GM18498 (cell line): ENCODE measurements around the gene MAT2B.

Experiments used
- ATAC-seq: cut with Tn5 transposase; IDR thresholded peaks from one replicate; pipeline ENCODE4 v1.9.1; 2021; ENCODE audit warnings: mild to moderate bottlenecking, moderate library complexity; ENCODE audit not compliant: unreplicated experiment

The MAT2B gene

DNA sequence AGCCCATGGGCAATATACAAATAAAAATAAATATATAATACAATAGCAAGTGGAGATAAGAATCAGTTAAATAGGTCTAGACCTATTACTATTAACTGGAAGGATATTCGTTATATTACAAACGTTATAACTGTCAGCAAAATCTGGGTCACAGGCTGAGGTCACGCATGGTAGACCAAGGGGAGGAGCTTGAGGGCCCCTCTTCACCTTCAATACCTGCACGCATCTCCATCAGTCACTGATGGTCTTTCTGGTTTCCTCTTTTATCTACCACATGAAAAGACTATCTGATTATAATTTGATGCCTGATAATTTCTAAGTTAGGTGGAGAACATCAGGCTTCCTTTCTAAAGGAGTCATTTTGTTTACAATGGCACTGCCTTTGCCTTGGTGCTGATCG lies 43.2 kb downstream of the MAT2B start:
- ATAC-seq, result no peak

DNA sequence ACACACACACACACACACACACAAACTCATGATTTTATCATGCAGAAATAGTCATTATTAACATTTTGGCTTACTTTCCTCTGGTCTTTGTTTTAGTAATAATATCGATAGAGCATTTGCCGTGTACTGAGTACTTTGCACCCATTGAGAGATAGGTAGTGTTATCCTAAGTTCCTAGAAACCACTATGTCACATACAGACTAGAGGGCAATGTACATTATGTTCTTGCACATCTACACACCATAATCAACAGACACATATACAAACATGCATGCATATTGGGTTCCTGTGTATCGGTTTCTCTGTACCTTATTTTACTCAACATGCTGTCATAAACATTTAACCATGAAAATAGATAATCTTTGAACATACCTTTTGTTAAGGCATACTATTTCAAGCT lies 45.7 kb downstream of the MAT2B start:
- ATAC-seq, result no peak

DNA sequence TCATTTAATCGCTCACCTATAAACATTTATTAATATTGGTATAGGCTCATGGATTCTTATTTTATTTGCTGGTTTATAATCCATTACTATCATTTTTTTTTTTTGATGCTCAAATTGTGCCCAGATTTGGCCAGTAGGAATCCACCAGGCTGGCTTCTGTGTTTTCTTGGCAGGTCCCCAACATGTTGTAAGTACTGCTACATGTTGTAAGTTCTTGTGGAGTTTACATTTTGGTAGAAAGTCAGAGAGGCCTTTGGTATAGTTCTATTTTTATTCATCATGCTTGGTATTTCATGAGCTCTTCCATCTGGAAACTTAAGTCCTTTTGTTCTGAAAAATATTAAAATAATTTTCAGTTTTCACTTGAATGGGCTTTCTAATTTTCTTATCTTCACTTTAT lies 47.1 kb downstream of the MAT2B start:
- no peak for ATAC-seq

DNA sequence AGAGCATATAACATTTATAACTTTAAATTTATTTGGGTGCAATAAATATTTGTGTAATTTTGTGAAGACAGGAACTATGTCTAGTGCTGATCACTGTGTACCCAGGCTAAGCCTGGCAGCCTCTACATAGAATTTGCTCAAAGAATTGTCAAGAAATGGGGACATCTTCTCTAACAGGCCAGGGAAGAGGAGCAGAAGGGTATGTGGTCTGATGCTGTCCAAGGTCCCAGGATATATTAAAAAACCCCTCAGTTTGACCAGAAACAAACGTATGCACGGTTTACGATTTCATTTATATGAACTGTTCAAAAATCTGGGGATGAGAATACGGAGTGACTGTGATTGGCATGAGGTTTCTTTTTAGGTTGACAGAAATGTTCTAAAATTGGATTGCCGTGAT lies 55.9 kb downstream of the MAT2B start:
- ATAC-seq, result no peak

DNA sequence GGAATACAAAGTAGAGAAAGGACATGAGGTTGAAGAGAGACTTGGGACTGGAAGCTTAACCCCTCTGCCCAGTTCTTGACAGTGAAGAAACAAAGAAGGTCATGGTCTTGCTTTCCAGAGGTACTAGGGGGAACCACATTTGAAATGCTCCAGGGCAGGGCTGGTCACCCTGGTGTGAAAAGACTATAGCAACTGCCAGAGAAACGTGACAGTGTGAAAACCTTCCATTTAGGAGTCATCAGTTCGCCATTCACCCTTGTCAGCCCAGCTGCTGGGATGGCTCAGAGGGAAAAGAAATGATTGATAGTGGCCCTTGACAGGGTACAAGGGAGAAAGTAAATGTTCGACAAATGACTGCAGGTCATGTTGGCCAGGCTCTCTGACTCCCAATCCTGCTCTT lies 56.7 kb downstream of the MAT2B start:
- ATAC-seq, result no peak

DNA sequence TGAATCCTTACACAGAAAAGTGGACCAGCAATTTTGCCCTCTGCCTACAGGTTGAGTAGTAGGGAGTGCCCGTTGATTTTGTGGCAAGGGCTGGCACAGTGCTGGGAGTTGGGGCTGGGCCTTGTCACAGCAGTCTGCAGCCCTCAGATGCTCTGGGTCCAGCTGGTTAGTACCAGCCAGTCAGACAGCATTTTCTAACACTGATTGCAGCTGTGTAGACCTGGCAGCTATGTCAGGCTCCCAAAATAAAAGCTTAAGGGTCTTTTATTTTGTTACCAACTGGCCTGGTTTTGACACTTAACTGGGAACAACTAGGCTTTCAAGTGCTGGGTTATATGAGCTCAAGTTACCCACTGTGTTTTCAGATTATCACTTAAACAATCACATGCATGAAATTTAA lies 57.7 kb downstream of the MAT2B start:
- ATAC-seq, result no peak

DNA sequence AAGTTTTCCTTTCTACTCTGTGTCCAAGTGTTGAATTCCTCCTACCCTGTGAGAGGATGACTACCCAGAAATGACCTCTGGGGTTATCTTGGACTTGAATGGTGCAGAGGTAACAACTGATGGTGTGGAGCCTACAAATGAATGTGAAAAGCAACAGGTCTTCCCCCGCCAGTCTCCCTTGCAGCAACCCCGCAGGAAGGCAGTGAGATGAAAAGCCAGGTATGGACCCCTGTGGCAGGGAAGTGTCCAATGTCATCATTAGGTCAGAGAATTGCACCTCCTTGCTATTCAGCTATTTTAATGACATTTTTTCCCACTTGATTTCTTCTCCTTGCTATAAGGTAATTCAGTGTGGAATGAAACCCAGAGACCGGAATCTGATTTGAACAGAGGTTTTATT lies 58.5 kb downstream of the MAT2B start:
- ATAC-seq, result no peak

DNA sequence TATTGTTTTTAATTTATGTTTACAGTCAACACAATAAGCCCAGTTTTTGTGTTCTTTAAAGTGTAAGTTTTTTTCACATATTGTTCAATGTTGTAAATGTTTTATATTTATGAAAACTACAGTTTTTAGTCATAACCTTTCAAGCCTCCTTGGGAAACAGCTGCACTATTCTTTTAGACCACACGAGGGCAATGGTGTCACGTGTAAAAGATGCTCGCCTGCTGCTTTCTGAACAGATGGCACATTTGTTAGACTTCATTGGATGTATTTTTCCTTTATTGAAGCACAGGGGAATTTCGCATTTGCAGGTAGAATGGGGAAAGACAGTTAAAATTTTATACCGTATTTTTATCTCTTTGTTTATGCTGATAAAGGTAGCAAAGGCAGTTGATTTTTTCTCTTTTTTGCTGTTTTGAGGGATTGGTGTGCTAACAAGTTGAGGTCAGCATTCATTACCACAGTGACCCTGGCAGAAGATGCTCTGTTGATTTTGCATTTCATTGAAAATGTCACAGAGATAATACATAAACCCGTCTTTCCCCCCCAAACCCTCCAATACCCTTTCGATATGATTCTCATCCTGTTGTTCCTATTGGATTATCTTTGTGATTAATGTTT lies 59.0 kb downstream of the MAT2B start:
- peak; percentile 48 for ATAC-seq

DNA sequence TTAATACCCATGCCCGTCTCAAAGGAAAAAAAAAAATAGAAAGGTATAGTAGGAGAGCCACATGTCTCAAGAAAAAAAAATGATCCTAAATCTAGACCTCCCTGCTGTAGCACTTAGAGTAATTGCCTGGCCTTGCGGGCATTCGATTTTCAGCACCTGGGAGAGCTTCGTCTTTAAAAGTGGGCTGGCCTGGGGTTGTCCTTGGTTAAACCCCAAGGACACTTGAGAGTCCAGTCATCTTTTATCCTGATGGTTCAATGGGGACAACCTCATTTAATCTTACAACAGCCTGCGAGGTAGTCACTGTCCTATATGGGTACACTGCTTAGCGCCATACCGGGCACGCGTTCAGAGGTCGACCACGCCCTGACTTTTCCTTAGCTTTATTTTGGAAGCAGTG lies 60.1 kb downstream of the MAT2B start:
- peak; percentile 0 for ATAC-seq

DNA sequence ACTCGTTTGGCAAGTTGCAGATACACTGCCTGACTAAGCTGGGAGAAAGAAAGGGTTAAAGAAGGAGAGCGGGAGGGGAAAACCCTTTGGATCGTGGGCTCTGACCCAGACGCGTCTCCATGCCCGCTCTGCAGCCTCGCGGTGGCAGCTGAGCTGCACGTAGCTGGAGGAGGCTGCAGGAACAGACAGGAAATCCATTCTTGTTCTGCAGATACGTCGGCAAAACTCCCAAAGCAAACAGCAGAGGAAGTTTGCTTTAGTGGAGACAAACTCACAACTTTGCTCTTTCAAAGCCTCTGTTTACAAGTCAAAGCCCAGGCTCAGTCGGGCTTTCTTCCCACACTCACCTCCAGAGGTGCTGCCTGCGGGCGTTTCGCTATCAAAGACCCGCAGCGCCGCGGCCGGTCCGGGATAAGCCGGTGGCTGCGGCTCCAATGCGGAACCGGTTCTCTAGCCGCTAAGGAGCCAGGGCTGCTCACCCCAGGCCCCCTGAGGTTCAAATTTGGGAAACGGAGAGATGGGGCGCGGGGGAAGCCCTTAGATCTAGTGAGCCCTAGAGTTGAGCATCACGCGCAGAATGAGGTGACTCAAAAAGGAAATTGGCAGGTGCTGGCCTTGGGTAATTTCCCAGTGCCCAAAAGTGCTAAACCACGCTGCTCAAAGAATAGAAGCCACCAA lies 60.7 kb downstream of the MAT2B start:
- ATAC-seq, result peak; percentile 80

DNA sequence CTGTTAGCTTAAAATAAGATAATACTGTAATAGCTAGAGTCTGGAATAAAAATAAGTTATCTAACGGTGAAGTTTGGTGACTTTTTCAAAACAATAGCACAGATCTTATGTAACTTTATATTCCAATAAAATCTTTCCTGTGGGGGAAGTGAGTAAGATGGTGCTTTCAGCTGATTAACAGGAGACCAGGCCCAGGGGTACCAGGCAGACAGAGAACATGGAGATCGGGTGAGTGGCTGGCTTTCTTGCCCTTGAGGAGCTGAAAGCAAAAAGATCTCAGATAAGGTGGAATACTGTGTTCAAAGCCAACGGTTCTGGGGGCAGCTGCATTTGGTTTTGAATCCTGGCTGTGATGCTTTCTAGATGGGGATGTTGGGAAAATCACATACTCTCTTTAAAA lies 61.3 kb downstream of the MAT2B start:
- no peak for ATAC-seq

DNA sequence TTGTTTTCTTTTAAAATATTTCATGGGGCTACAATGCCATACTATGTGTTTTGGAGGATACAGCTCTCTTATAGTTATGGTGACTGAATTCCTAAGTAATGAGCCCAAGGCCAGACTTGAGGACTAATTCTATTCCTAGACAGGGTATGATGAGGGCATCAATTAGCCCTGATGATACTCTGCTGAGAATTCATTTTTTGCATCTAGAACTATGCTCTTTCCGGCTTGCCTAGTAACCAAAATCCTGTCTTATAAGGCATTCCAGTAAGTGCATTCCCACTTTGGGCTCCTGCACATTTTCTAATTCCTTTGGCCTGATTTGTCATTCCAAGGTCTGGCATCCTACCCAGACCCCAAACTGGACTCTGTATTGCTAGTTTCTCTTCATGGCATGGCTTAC lies 62.4 kb downstream of the MAT2B start:
- no peak for ATAC-seq
